Activated CD4-positive, alpha-beta T cell treated with anti-CD3 and anti-CD28 coated beads, Interleukin-2, amount 10 ng/mL, durations not matched to agents 24 days and 14 days (primary cell): Measurements from ENCODE around the gene BAK1. TPM values are rescaled to one million over a fixed set of nuclear protein-coding genes. Genes with fewer than 3 reads are reported as not detected.

Source experiments
- DNase-seq: peaks from one replicate; pipeline ENCODE4 v3.0.0; 2022
- H3K27ac Mint-ChIP-seq: one replicate; pipeline ENCODE4 v1.8.0; 2022; ENCODE audit warnings: mild to moderate bottlenecking, mixed read lengths
- H3K27me3 Mint-ChIP-seq: one replicate; pipeline ENCODE4 v1.8.0; 2022; ENCODE audit warnings: mixed read lengths
- H3K36me3 Mint-ChIP-seq: one replicate; pipeline ENCODE4 v1.8.0; 2022; ENCODE audit warnings: low read depth, mild to moderate bottlenecking, mixed read lengths
- H3K4me1 Mint-ChIP-seq: one replicate; pipeline ENCODE4 v1.8.0; 2021; ENCODE audit warnings: mixed read lengths
- H3K4me3 Mint-ChIP-seq: one replicate; pipeline ENCODE4 v1.8.0; 2022; ENCODE audit warnings: mild to moderate bottlenecking, moderate library complexity, mixed read lengths
- H3K9me3 Mint-ChIP-seq: one replicate; pipeline ENCODE4 v1.8.0; 2021; ENCODE audit warnings: mixed read lengths
- intact Hi-C: fragments of 100-400 bp; cut with micrococcal nuclease; formaldehyde crosslinking; loops from one replicate; pipeline ENCODE4 v1.15.1; 2023
- total RNA-seq: library from RNA; stranded (reverse); gene quantifications from 2 replicates; pipeline ENCODE4 v1.2.3, GENCODE V29; 2022

The BAK1 gene
- 54.7 and 55.9 TPM in 2 replicates for total RNA-seq

DNA sequence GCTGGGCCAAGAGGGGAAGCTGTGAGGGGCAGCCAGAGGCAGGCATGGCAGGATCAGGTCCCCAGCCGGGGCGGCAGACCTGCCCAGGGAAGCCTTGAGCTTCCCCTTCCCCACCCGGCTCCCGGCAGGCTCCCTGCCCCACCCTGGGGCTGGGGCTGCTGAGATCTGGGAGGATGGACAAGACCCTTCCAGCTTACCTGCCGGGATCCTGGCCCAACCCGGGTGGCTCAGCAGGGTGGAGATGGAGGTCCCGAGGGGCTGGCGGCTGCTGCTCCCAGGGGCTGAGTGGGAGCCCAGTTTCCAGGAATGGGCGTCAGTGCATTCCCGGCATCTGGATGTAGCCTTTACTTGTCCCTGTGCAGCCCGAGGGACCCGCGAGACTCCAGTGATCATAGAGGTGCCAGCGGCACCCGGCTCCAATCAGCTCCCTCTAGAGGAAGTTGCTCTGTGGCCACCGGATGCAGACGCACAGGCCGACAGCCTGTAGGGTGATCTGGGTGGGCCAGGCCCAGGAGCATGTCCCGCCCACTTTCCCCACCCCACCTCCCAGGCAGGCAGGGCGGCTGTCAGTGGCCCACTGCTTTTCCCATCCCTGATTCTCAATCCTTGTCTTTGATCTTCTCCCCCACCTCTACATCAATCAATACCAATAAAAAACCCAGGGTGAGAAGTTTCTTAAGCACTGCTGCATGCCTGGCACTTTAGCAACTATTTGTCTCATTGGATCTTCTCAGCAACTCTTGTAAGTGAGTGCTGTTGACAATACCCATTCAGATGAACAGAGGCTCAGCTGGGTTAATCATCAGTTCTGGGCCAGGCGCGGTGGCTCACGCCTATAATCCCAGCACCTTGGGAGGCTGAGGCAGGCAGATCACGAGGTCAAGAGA is at the start of gene BAK1:
Gene BAK1 (minus strand): TSS at position 449 of the 887 bp plus-strand sequence. CDS start 2,672 bp downstream, outside the sequence.
- Mint-ChIP-seq H3K27me3 (no peaks in the 10 kb centered on the region), H3K4me1 (peaks cover 37% of the 10 kb centered on the region), H3K9me3 (no peaks in the 10 kb centered on the region), H3K4me3 (peak within 1 kb of the TSS; percentile 94), H3K27ac (peak within 1 kb of the TSS; percentile 92), H3K36me3 (peaks cover 25% of the 10 kb centered on the region)
- peak; percentile 95 for DNase-seq
- intact Hi-C loops, result loop anchor here (1.0 to 10.0 kb wide), 3 partner anchors 9 to 265 kb away; partner anchors contain the start of genes ITPR3, TAPBP and ZBTB22

DNA sequence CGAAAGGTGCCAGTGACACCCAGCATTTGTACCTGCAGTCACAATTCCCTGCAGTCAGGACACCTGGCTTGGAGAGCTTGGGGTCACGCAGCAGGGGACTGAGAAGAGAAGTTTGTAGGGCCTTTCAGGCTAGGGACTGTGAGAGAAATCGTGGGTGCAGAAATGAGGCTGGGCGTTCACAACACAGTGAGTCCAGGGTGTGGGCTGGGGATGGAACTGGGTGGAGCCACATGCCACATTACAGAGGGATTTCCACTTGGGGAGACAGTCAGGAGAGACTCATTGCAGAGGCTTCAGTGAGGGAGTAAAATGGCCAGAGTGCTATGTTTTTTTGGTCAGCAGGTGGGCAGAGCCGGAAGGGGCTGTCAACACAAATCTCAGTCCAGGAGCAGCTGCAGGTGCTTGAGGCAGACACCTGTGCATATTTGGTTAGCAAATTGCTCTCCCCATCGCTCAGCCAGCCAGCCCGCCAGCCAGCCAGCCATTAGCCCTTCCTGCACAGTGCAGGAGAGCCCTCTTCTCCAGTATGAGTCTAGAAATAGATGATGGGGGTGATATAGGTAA is 48.4 kb upstream of the BAK1 start:
- H3K4me1 Mint-ChIP-seq, result peaks cover 54% of the 10 kb centered on the region
- H3K36me3 Mint-ChIP-seq, result peaks cover 33% of the 10 kb centered on the region
- peak overlapping the region; percentile 68 for H3K27ac Mint-ChIP-seq
- intact Hi-C loops, result no loop called here
- no peaks in the 10 kb centered on the region for H3K9me3 Mint-ChIP-seq
- no peak for DNase-seq
- H3K27me3 Mint-ChIP-seq, result no peaks in the 10 kb centered on the region
- no peak overlapping the region for H3K4me3 Mint-ChIP-seq

DNA sequence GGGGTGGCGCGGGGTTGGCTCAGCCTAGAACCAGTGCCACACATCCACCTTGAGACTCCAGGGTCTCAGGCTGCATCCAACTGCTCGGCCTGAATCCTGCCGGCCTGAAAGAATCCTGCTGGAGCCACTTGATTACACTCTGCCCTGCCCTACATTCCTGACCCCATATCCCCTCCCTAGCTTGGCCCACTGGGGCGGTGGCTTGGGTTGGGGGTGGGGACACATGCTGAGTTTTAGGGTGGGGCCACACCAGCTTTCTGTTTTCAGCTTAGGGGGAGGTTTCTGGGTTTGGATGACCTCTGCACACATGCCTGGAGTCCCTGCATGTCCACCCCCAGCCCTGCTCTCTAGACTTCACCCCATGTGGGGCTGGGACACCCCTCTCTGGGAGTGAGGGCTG is 47.8 kb upstream of the BAK1 start:
- Mint-ChIP-seq H3K27ac (no peak overlapping the region), H3K9me3 (no peaks in the 10 kb centered on the region), H3K27me3 (no peaks in the 10 kb centered on the region), H3K4me1 (peaks cover 57% of the 10 kb centered on the region), H3K4me3 (no peak overlapping the region), H3K36me3 (peaks cover 36% of the 10 kb centered on the region)
- DNase-seq, result no peak
- intact Hi-C loops, result no loop called here

DNA sequence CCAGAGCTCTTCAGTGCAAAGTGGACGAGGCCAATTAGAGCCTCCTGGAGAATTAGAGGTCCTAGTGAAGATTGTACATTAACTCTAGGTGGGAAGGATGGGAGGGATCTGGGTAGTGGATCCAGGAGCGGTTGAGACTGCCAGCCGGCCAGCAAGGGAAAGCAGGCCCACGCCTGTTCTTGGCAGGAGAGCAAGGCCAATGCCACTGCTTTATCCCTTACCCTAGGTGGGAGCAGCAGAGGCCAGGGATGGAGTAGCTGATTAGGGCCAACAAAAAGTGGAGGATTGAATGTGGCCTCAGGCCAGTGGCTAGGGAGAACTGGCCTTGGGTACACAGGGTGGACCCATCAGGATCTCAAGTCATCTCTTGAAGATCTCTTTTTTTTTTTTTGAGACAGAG is 44.8 kb upstream of the BAK1 start:
- peaks cover 27% of the 10 kb centered on the region for H3K36me3 Mint-ChIP-seq
- H3K4me1 Mint-ChIP-seq, result peaks cover 53% of the 10 kb centered on the region
- H3K27me3 Mint-ChIP-seq, result no peaks in the 10 kb centered on the region
- no peak for DNase-seq
- H3K9me3 Mint-ChIP-seq, result no peaks in the 10 kb centered on the region
- peak overlapping the region; percentile 20 for H3K4me3 Mint-ChIP-seq
- intact Hi-C loops, result loop anchor here (5.0 kb wide), 1 partner anchor 173 kb away; the partner anchor contains the start of gene ZBTB9
- H3K27ac Mint-ChIP-seq, result peak overlapping the region; percentile 68

DNA sequence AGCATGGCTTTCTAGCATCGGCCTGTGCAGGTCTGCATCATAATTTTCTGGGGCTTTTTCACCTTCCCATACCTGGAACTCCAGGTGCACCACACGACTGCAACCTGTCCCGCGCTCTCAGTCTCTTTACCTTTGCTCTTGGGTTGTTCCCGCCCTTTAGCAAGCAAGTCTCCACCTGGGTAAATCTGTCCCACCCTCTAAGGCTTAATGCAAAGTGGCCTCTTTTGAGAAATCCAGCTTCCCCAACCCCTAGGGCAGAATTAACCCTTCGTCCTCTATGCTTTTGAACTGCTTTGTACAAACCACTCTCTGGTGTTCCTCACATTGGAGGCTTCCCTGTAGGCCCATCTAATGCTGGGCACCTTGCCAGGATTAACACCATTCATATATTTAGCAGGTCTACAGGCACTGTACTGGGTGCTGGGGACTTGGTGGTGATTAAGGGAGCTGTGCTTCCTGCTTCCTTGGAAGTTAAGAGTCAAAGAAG is 43.9 kb upstream of the BAK1 start:
- peak overlapping the region; percentile 95 for H3K4me3 Mint-ChIP-seq

DNA sequence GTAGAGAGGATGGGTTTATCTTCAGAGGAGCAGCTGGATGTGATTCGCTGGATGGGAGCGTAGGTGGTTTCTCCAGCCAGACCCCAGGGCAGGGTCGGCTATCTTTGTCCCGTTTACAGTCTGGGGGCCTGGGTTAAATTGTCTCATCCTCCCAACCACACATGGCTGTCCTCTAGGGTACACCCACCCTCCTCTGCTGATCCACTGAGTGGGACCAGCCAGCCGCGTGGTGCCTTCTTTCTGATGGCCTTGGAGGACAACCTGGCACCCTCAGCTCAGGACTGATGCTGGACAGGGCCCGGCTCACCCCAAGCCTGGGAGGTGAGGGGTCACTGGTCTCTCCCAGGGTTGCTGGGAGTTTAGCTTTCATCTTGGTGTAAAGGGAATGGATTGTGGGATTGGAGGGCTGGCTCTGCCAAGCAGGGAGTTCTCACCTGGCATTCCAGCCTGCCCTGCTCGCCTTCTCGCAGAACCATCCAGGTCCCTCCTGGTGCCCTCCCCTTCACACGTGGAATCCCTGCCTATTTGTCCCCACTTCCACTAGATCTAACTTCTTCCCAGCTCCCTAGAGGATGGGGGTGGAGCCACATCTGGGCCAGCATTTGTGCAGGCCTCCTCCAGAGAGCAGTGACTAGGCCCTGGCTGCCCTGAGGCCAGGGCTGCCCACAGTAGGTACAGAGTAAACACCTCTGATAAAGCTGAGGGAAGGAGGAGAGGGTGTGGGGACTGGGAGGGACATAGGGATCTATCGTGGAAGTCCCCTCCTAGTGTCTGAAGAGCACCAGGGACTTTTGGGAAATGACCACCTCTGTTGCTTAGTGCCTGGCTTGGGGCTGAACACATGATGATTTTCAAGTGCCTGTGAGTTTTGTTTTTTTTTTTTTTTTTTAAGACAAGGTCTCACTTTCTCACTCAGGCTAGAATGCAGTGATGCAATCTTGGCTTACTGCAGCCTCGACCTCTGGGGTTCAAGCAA is 42.7 kb upstream of the BAK1 start:
- peak; percentile 63 for DNase-seq
- H3K4me1 Mint-ChIP-seq, result peaks cover 56% of the 10 kb centered on the region

More for the DNA sequence above, 43.9 kb upstream of the BAK1 start:
- intact Hi-C loops, result loop anchor here (5.0 kb wide), 1 partner anchor 172 kb away; the partner anchor contains the start of gene ZBTB9
- Mint-ChIP-seq H3K36me3 (peaks cover 27% of the 10 kb centered on the region), H3K4me1 (peaks cover 61% of the 10 kb centered on the region), H3K27ac (no peak overlapping the region), H3K27me3 (no peaks in the 10 kb centered on the region), H3K9me3 (no peaks in the 10 kb centered on the region)
- DNase-seq, result no peak

DNA sequence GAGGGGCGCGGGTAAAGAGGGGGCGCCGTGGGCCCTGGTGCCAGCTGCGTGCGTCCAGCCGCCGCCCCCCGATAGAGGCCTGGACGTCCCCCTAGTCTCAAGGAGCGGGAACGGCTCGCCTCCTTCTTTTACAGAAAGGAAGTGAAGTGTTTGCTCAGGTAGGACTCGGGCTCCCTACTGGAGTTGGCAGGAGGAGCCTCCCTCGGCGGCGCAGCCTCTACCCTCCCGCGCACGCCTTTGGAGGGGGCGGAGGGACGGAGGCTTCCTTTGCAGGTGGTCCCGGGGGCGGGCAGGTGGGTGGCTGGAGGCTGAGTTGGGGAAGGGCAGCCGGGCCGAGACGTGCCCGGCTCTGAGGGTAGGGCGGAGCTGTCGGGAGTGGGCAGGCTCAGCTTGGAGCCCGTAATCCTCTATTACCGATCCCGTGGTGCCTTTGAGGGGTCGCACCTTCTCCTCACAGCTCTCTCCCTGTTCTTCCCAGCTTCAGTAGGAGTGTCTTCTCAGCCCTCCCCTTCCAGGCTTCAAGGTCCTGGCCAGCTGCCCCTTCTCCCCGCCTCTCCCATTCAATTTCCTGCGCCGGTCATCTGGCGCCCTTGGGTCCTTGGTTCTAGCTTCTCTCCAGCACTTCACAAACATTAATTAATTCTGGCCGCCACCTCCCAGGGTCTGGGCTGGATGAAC is 41.8 kb upstream of the BAK1 start:
- Mint-ChIP-seq H3K4me3 (peak overlapping the region; percentile 95), H3K27me3 (no peaks in the 10 kb centered on the region), H3K27ac (peak overlapping the region; percentile 83), H3K4me1 (peaks cover 50% of the 10 kb centered on the region), H3K9me3 (no peaks in the 10 kb centered on the region), H3K36me3 (peaks cover 18% of the 10 kb centered on the region)
- intact Hi-C loops, result loop anchor here (1.0 to 5.0 kb wide), 5 partner anchors 37 to 231 kb away; partner anchors contain the start of genes BAK1, CUTA, KIFC1 and ZBTB9
- peak; percentile 85 for DNase-seq

More for the DNA sequence above, 42.7 kb upstream of the BAK1 start:
- peak overlapping the region; percentile 95 for H3K4me3 Mint-ChIP-seq
- H3K36me3 Mint-ChIP-seq, result peaks cover 24% of the 10 kb centered on the region
- H3K27me3 Mint-ChIP-seq, result no peaks in the 10 kb centered on the region
- H3K27ac Mint-ChIP-seq, result peak overlapping the region; percentile 83
- H3K9me3 Mint-ChIP-seq, result no peaks in the 10 kb centered on the region
- intact Hi-C loops, result loop anchor here (5.0 kb wide), 1 partner anchor 170 kb away; the partner anchor contains the start of gene ZBTB9

DNA sequence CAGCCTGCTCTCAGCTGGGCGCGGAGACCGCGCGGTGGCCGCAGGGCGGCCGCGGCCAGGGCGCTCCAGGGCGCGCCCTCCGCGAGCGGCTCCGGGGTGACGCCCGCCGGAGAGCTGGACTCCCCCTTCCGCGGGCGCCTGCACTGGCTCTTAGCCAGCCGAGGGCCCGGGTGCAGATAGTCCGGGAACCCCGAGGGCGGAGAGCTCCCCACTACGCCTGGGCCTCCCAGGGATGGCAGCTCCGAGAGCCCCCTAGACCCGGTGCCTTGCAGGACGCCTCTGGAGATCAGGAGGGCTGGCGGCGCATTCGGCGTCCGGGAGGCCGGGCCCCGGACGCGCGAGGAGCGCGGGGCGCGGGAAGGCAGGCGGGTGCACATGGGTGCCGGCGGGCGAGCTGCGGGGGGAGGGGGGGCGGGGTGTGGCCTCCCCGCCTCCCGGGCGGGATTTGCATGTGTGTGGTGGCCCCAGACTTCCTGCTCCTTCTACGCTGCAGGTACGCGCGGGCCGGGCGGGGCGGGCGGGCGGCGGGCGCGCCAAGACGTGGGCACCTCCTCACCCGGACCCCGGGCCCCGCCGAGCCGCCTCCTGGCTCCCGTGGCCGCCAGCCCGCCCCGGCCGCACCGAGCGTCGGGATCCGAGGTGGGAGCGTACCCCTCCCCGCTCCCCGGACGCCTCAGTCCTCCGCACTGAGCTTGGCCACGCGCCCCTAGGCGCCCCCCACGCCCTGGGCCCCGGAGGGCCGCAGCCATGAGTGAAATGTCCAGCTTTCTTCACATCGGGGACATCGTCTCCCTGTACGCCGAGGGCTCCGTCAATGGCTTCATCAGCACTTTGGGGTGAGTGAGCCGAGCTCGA is 41.0 kb upstream of the BAK1 start, which contains the start of gene ITPR3:
Gene ITPR3 (plus strand): TSS at position 467 of the 855 bp plus-strand sequence. CDS start 281 bp downstream, at position 748.
- Mint-ChIP-seq H3K27ac (peak within 1 kb of the TSS; percentile 91), H3K4me1 (peaks cover 48% of the 10 kb centered on the region), H3K9me3 (no peaks in the 10 kb centered on the region), H3K4me3 (peak within 1 kb of the TSS; percentile 96), H3K36me3 (peaks cover 18% of the 10 kb centered on the region), H3K27me3 (no peaks in the 10 kb centered on the region)
- peak; percentile 92 for DNase-seq
- intact Hi-C loops, result loop anchor here (1.0 to 5.0 kb wide), 5 partner anchors 36 to 230 kb away; partner anchors contain the start of genes BAK1, CUTA, KIFC1 and ZBTB9

DNA sequence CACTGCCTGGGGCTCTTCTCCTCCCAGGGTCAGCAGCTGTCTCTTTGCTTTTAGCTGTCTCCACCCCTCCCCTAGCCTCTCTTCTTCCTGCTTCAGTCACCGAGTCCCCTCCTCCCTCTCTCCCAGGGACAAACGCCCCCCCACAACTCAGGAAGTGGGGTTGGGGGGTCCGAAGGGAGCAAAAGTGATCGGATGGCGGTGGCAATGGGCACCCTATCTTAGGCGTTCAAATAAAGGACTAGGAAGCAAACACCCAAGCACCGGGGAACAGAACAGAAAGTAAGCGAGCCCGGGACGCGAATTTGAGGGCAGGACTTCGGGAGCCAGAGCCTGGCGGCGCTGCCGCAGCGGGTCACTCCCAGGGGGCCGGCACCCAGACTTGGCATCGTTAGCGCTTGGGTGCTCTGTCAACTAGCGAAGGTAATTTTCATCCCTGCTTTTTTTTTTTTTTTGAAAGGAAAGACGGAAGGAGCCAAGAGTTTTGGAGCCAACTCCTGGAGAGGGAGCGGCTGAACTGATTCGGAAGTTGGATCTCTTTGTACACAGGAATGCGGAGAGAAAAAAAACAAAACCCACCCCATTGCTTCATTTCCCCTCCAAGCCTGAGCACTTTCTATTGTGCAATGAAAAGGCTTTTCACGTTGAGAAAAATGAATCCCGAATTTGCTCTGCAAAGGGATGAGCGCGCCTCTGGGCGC is 40.2 kb upstream of the BAK1 start:
- peaks cover 18% of the 10 kb centered on the region for H3K36me3 Mint-ChIP-seq
- peak; percentile 85 for DNase-seq
- peaks cover 48% of the 10 kb centered on the region for H3K4me1 Mint-ChIP-seq
- no peaks in the 10 kb centered on the region for H3K9me3 Mint-ChIP-seq
- H3K27ac Mint-ChIP-seq, result peak overlapping the region; percentile 91
- no peaks in the 10 kb centered on the region for H3K27me3 Mint-ChIP-seq
- intact Hi-C loops, result loop anchor here (2.0 to 5.0 kb wide), 3 partner anchors 36 to 202 kb away; partner anchors contain the start of genes CUTA and ZBTB9
- peak overlapping the region; percentile 96 for H3K4me3 Mint-ChIP-seq

DNA sequence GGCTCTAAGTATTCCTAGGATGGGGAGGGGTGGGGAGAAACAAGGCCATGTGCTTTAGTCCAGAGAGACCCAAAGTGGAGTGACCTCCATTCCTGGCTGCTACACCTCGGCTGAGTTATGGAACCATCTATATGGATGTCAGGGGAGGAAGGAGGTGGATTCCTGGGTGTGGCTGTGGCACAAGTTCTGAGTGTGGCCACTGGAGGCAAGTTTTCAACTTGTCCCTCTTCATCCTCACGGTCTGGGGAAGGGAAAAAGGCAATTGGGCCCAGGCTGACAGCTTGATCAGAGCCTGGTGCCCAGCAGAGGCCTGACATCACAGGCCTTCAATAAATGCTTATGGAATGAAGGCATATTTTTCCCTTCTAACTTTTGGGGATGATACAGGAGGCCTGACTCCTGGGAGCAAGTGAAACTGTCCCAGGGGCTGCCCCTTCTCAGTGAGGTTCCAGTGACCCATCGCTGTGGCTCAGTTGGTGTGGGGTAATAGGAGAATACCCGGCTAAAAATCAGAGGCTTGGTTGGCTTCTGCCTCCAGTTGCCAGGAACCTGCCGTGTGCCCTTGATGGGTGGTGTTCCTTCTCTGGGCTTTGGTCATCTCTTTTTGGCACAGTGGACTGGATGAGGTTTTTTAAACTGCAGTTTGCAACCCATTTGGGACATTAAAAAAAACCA is 39.2 kb upstream of the BAK1 start:
- intact Hi-C loops, result no loop called here
- no peaks in the 10 kb centered on the region for H3K27me3 Mint-ChIP-seq
- H3K4me1 Mint-ChIP-seq, result peaks cover 42% of the 10 kb centered on the region
- peak overlapping the region; percentile 96 for H3K4me3 Mint-ChIP-seq
- H3K9me3 Mint-ChIP-seq, result no peaks in the 10 kb centered on the region
- DNase-seq, result no peak
- peaks cover 12% of the 10 kb centered on the region for H3K36me3 Mint-ChIP-seq
- H3K27ac Mint-ChIP-seq, result peak overlapping the region; percentile 25

DNA sequence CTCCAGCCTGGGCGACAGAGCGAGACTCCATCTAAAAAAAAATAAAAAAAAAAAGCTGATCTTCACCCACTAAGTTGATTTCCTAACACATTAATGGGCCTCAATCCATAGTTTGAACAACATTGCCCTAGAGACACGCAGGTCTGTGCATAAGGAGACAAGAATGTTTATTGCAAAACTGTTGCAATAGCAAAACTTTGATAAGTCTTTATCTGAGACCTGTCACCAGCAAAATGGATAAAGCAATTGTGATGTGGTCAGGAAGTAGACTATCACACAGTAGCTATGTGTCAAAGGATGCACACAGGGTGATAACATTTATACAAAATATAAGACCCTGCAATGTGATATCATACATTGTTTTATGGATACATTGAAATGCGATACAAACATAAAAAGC is 36.8 kb upstream of the BAK1 start:
- no peak for DNase-seq
- Mint-ChIP-seq H3K27ac (no peak overlapping the region), H3K27me3 (no peaks in the 10 kb centered on the region), H3K36me3 (no peaks in the 10 kb centered on the region), H3K4me1 (peaks cover 22% of the 10 kb centered on the region), H3K4me3 (no peak overlapping the region), H3K9me3 (no peaks in the 10 kb centered on the region)
- intact Hi-C loops, result no loop called here
